Thyroid gland (tissue), 4 donors: Measurements from ENCODE around the gene EDC3. TPM values are rescaled to one million over a fixed set of nuclear protein-coding genes. Genes with fewer than 3 reads are reported as not detected.

Experiments used
- DNase-seq, 2 donors: peaks; one replicate each; pipeline ENCODE4 v3.0.0-alpha.2; 2019
- H3K27ac ChIP-seq, 3 donors: fragments of 200-600 bp; sonication (generic); 1 replicate in 2 of 3; 2 replicates in 1 of 3; pipeline ENCODE4 v1.5.1; 2016 to 2019; ENCODE audit warnings: mild to moderate bottlenecking in 1 of 3, moderate library complexity in 1 of 3
- H3K27me3 ChIP-seq: fragments of 200-600 bp; sonication (generic); one replicate; pipeline ENCODE4 v1.5.1; 2019
- H3K36me3 ChIP-seq, 2 donors: fragments of 200-600 bp; sonication (generic); one replicate each; pipeline ENCODE4 v1.5.1; 2016 to 2019
- H3K4me1 ChIP-seq, 2 donors: fragments of 200-600 bp; sonication (generic); one replicate each; pipeline ENCODE4 v1.5.1; 2017 to 2019
- H3K4me3 ChIP-seq, 3 donors: fragments of 200-600 bp; sonication (generic); replicated peaks in 1 of 3; 1 replicate in 2 of 3; 2 replicates in 1 of 3; pipeline ENCODE4 v1.5.1; 2016; ENCODE audit warnings: mild to moderate bottlenecking in 1 of 3
- H3K9me3 ChIP-seq: fragments of 200-600 bp; sonication (generic); one replicate; pipeline ENCODE4 v1.5.1; 2017
- CTCF ChIP-seq, 6 experiments: fragments of 200-600 bp in 3 of 6; fragments of 450-650 bp in 3 of 6; sonication (generic) in 3 of 6; IDR thresholded peaks; one replicate each; pipeline ENCODE4 v1.5.1; 2016 to 2019; ENCODE audit warnings: antibody characterized with exemption in 6 of 6, mild to moderate bottlenecking in 2 of 6, inconsistent platforms in 1 of 6, moderate library complexity in 1 of 6
- POLR2A ChIP-seq, 2 donors: fragments of 450-650 bp; IDR thresholded peaks; one replicate each; pipeline ENCODE4 v1.6.1; 2017; ENCODE audit warnings: antibody characterized with exemption in 2 of 2, mild to moderate bottlenecking in 2 of 2, moderate library complexity in 1 of 2
- WGBS, 2 donors: methylation state at CpG; one replicate each; pipeline ENCODE4 v1.1.5; 2017; 5-methylcytosine and 5-hydroxymethylcytosine counted together
- intact Hi-C: fragments of 100-400 bp; cut with DNase I; formaldehyde crosslinking; loops from one replicate; pipeline ENCODE4 v1.15.1; 2023
- total RNA-seq, 4 donors: library from RNA; depleted of rRNA; stranded (reverse); fragments of >200 nt; gene quantifications; one replicate each; pipeline ENCODE4 v1.2.3, GENCODE V29; 2016

The EDC3 gene
- total RNA-seq, 4 donors from 2014 or later = 16.3 to 64.7 (median 25.7) TPM

DNA sequence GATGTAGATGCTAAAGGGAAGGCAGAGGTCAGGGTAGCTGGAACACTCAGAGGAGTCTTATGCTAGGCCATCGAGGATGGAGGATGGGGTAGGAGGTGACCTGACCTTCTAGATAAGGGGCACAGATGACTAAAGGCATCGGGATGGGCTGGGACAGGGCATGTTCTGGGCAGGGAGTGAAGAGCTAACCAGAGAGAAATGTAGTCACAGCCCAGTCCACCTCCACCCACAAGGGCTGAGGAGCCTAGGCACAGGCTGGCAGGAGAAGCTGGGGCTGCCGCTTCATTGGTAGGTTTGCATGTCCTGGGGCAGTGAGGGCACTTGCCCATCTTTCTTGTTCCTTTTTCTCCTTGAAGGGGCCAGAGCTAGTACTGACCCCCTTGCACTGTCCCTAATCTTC is 67.6 kb downstream of the EDC3 start:
- peaks cover 78 to 88% of the 10 kb centered on the region in 2 donors for H3K36me3 ChIP-seq
- no peak overlapping the region for H3K4me3 ChIP-seq
- no peaks in the 10 kb centered on the region for H3K9me3 ChIP-seq
- TF ChIP-seq POLR2A (IDR thresholded peaks at IDR 0.05) = no peak
- no peak for TF ChIP-seq CTCF (IDR thresholded peaks at IDR 0.05)
- H3K4me1 ChIP-seq = no peaks in the 10 kb centered on the region
- 90 to 93% methylated on average over 2 to 3 of the region's 3 CpGs for WGBS, 2 donors
- H3K27me3 ChIP-seq = no peaks in the 10 kb centered on the region
- no peak overlapping the region for H3K27ac ChIP-seq
- no peak for DNase-seq
- intact Hi-C loops = loop anchor here (10.0 kb wide), 1 partner anchor 173 kb away; no protein-coding TSS in a partner anchor

GRCh38 chr15:74627766-74628165 is 68.1 kb downstream of the EDC3 start:
- Histone ChIP-seq H3K27ac (no peak overlapping the region), H3K4me1 (no peaks in the 10 kb centered on the region), H3K27me3 (no peaks in the 10 kb centered on the region), H3K4me3 (no peak overlapping the region), H3K36me3 (peaks cover 82 to 89% of the 10 kb centered on the region in 2 donors), H3K9me3 (no peaks in the 10 kb centered on the region)
- intact Hi-C loops = loop anchor here (10.0 kb wide), 1 partner anchor 173 kb away; no protein-coding TSS in a partner anchor
- WGBS, 2 donors = 83 to 92% methylated on average over 2 to 5 of the region's 5 CpGs
- TF ChIP-seq POLR2A (IDR thresholded peaks at IDR 0.05) = no peak
- TF ChIP-seq CTCF (IDR thresholded peaks at IDR 0.05) = no peak
- DNase-seq = no peak

DNA sequence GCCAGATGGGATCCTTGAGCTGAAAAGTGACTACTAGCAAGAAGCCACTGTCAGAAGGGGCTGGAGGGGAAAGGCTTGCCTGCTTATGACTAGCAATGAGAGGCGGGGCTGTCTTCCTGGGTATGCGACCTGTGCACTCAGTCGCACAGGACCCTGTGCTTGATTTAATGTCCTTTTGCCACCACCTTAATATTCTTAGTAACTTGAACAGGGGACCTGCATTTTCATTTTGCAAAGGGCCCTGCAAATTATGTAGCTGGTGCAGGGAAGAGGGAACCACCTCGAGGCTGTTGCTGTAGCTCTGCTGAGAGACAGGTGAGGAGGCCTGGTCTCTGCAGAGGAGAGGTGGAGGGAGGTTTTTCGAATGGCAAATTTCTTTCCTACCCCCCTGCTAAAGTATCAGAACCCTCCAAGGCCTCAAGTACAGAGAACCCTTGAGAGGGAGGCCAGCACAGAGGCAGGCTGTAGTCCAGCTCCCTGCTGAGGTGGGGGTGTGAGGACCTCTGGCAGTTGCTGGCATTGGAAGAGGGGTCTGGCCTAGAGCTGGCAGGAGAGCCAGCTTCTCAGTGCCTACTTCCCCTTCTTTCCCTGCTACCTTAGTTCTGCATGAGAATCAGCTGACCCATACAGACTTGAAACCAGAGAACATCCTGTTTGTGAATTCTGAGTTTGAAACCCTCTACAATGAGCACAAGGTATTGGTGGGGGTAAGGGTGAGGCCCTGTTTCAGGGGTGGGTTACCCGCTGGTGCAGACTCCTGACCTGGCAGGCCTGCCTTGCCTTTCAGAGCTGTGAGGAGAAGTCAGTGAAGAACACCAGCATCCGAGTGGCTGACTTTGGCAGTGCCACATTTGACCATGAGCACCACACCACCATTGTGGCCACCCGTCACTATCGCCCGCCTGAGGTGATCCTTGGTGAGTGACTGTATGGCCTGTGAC is 68.8 kb downstream of the EDC3 start:
- no peak for TF ChIP-seq CTCF (IDR thresholded peaks at IDR 0.05)
- no peak for TF ChIP-seq POLR2A (IDR thresholded peaks at IDR 0.05)
- 84 to 87% methylated on average over 9 to 10 of the region's 10 CpGs for WGBS, 2 donors
- no peak for DNase-seq
- intact Hi-C loops = loop anchor here (10.0 kb wide), 1 partner anchor 172 kb away; no protein-coding TSS in a partner anchor
- no peaks in the 10 kb centered on the region for H3K4me1 ChIP-seq
- no peaks in the 10 kb centered on the region for H3K9me3 ChIP-seq
- no peak overlapping the region for H3K27ac ChIP-seq
- no peaks in the 10 kb centered on the region for H3K27me3 ChIP-seq
- H3K4me3 ChIP-seq = no peak overlapping the region
- peaks cover 89 to 92% of the 10 kb centered on the region in 2 donors for H3K36me3 ChIP-seq

- WGBS, 2 donors = 97 to 100% methylated on average over 7 of the region's 7 CpGs
- Histone ChIP-seq H3K4me3 (no peak overlapping the region), H3K27me3 (no peaks in the 10 kb centered on the region), H3K9me3 (no peaks in the 10 kb centered on the region), H3K4me1 (no peaks in the 10 kb centered on the region), H3K27ac (no peak overlapping the region), H3K36me3 (peaks cover 90 to 94% of the 10 kb centered on the region in 2 donors)
- TF ChIP-seq POLR2A (IDR thresholded peaks at IDR 0.05) = no peak
- TF ChIP-seq CTCF (IDR thresholded peaks at IDR 0.05) = no peak
- no peak for DNase-seq
- intact Hi-C loops = loop anchor here (10.0 kb wide), 1 partner anchor 172 kb away; no protein-coding TSS in a partner anchor
Observed at GRCh38 chr15:74626336-74626735, 69.5 kb downstream of the EDC3 start.

GRCh38 chr15:74625693-74626092 is 70.1 kb downstream of the EDC3 start:
- no peaks in the 10 kb centered on the region for H3K27me3 ChIP-seq
- H3K27ac ChIP-seq = no peak overlapping the region
- no peak for DNase-seq
- no peak overlapping the region for H3K4me3 ChIP-seq
- no peaks in the 10 kb centered on the region for H3K9me3 ChIP-seq
- intact Hi-C loops = loop anchor here (10.0 kb wide), 1 partner anchor 171 kb away; no protein-coding TSS in a partner anchor
- no peaks in the 10 kb centered on the region for H3K4me1 ChIP-seq
- WGBS, 2 donors = 91 to 94% methylated on average over 6 of the region's 6 CpGs
- H3K36me3 ChIP-seq = peaks cover 89 to 96% of the 10 kb centered on the region in 2 donors
- TF ChIP-seq POLR2A (IDR thresholded peaks at IDR 0.05) = no peak
- TF ChIP-seq CTCF (IDR thresholded peaks at IDR 0.05) = no peak
